ENCODE data around the gene PARP3. TPM values are rescaled to one million over a fixed set of nuclear protein-coding genes. Genes with fewer than 3 reads are reported as not detected.
"Not testable (repeated sequence)": the region's sequence is repeated elsewhere in the genome, so short reads cannot be mapped to it uniquely, and the experiment has no call there.

Gene PARP3
- total and polyA plus RNA-seq, 2 donors from 2014 or later: 28.5 to 30.1 TPM

GRCh38 chr3:51987568-51987967 lies 45.4 kb downstream of the PARP3 start:
- H3K9me3 ChIP-seq (ENCODE audit: control insufficient read depth in 2 of 3, insufficient read depth in 1 of 3, low read length in 3 of 3): no peaks in the 10 kb centered on the region
- no peak overlapping the region for H3K27ac ChIP-seq (ENCODE audit: low read depth in 2 of 2, low read length in 2 of 2)
- intact Hi-C loops (cut with DNase I): no loop called here
- no peak overlapping the region for H3K4me3 ChIP-seq (ENCODE audit: low read length in 3 of 3)
- no peak for TF ChIP-seq CTCF (IDR thresholded peaks at IDR 0.05; ENCODE audit: borderline replicate concordance, extremely low read depth, insufficient read depth)
- H3K36me3 ChIP-seq (ENCODE audit: control insufficient read depth in 2 of 3, insufficient read depth in 3 of 3, low read length in 3 of 3): peaks cover 0 to 6% (median 1%) of the 10 kb centered on the region in 3 donors
- H3K27me3 ChIP-seq (ENCODE audit: control insufficient read depth, insufficient read depth, low read length): no peaks in the 10 kb centered on the region
- H3K9ac ChIP-seq (ENCODE audit: low read length in 3 of 3): no peak overlapping the region
- DNase-seq: no peak
- no peak for FAIRE-seq
- peaks cover 0 to 18% (median 2%) of the 10 kb centered on the region in 3 donors for H3K4me1 ChIP-seq (ENCODE audit: control insufficient read depth in 2 of 3, insufficient read depth in 2 of 3, low read depth in 1 of 3, low read length in 3 of 3)

GRCh38 chr3:51988286-51989146 lies 46.4 kb downstream of the PARP3 start:
- Histone ChIP-seq H3K27me3 (ENCODE audit: control insufficient read depth, insufficient read depth, low read length) (no peaks in the 10 kb centered on the region), H3K27ac (ENCODE audit: low read depth in 2 of 2, low read length in 2 of 2) (no peak overlapping the region), H3K4me3 (ENCODE audit: low read length in 3 of 3) (no peak overlapping the region), H3K4me1 (ENCODE audit: control insufficient read depth in 2 of 3, insufficient read depth in 2 of 3, low read depth in 1 of 3, low read length in 3 of 3) (peaks cover 0 to 16% (median 2%) of the 10 kb centered on the region in 3 donors), H3K9me3 (ENCODE audit: control insufficient read depth in 2 of 3, insufficient read depth in 1 of 3, low read length in 3 of 3) (no peaks in the 10 kb centered on the region), H3K9ac (ENCODE audit: low read length in 3 of 3) (no peak overlapping the region), H3K36me3 (ENCODE audit: control insufficient read depth in 2 of 3, insufficient read depth in 3 of 3, low read length in 3 of 3) (peaks cover 0 to 8% (median 2%) of the 10 kb centered on the region in 3 donors)
- no peak for DNase-seq
- intact Hi-C loops (cut with DNase I): no loop called here
- no peak for FAIRE-seq
- TF ChIP-seq CTCF (IDR thresholded peaks at IDR 0.05; ENCODE audit: borderline replicate concordance, extremely low read depth, insufficient read depth): no peak

GRCh38 chr3:51990501-51990971 lies 48.4 kb downstream of the PARP3 start:
- H3K4me3 ChIP-seq (ENCODE audit: low read length in 3 of 3); intact Hi-C loops (cut with DNase I); H3K27ac ChIP-seq (ENCODE audit: low read depth in 2 of 2, low read length in 2 of 2); H3K27me3 ChIP-seq (ENCODE audit: control insufficient read depth, insufficient read depth, low read length); DNase-seq; H3K9ac ChIP-seq (ENCODE audit: low read length in 3 of 3); FAIRE-seq; H3K9me3 ChIP-seq (ENCODE audit: control insufficient read depth in 2 of 3, insufficient read depth in 1 of 3, low read length in 3 of 3): not testable (repeated sequence)
- peaks cover 3 to 24% (median 8%) of the 10 kb centered on the region in 3 donors for H3K4me1 ChIP-seq (ENCODE audit: control insufficient read depth in 2 of 3, insufficient read depth in 2 of 3, low read depth in 1 of 3, low read length in 3 of 3)
- H3K36me3 ChIP-seq (ENCODE audit: control insufficient read depth in 2 of 3, insufficient read depth in 3 of 3, low read length in 3 of 3): peaks cover 8 to 18% (median 8%) of the 10 kb centered on the region in 3 donors

- FAIRE-seq (no peak), DNase-seq (no peak)
- Histone ChIP-seq H3K27ac (ENCODE audit: low read depth in 2 of 2, low read length in 2 of 2) (no peak overlapping the region), H3K36me3 (ENCODE audit: control insufficient read depth in 2 of 3, insufficient read depth in 3 of 3, low read length in 3 of 3) (peaks cover 8 to 18% (median 8%) of the 10 kb centered on the region in 3 donors), H3K9me3 (ENCODE audit: control insufficient read depth in 2 of 3, insufficient read depth in 1 of 3, low read length in 3 of 3) (no peaks in the 10 kb centered on the region), H3K27me3 (ENCODE audit: control insufficient read depth, insufficient read depth, low read length) (no peaks in the 10 kb centered on the region), H3K4me3 (ENCODE audit: low read length in 3 of 3) (no peak overlapping the region), H3K4me1 (ENCODE audit: control insufficient read depth in 2 of 3, insufficient read depth in 2 of 3, low read depth in 1 of 3, low read length in 3 of 3) (peaks cover 3 to 18% (median 8%) of the 10 kb centered on the region in 3 donors), H3K9ac (ENCODE audit: low read length in 3 of 3) (peak overlapping the region in 1 of 3 donors; percentile 26)
- intact Hi-C loops (cut with DNase I): no loop called here
- no peak for TF ChIP-seq CTCF (IDR thresholded peaks at IDR 0.05; ENCODE audit: borderline replicate concordance, extremely low read depth, insufficient read depth)
These were observed 50.0 kb downstream of the PARP3 start for GRCh38 chr3:51992017-51992682.

- Histone ChIP-seq H3K36me3 (ENCODE audit: control insufficient read depth in 2 of 3, insufficient read depth in 3 of 3, low read length in 3 of 3) (peaks cover 8 to 15% (median 8%) of the 10 kb centered on the region in 3 donors), H3K4me1 (ENCODE audit: control insufficient read depth in 2 of 3, insufficient read depth in 2 of 3, low read depth in 1 of 3, low read length in 3 of 3) (peaks cover 3 to 16% (median 8%) of the 10 kb centered on the region in 3 donors)
- H3K9me3 ChIP-seq (ENCODE audit: control insufficient read depth in 2 of 3, insufficient read depth in 1 of 3, low read length in 3 of 3); H3K4me3 ChIP-seq (ENCODE audit: low read length in 3 of 3); H3K27ac ChIP-seq (ENCODE audit: low read depth in 2 of 2, low read length in 2 of 2); DNase-seq; FAIRE-seq; H3K27me3 ChIP-seq (ENCODE audit: control insufficient read depth, insufficient read depth, low read length); H3K9ac ChIP-seq (ENCODE audit: low read length in 3 of 3); intact Hi-C loops (cut with DNase I): not testable (repeated sequence)
These were observed 51.5 kb downstream of the PARP3 start for GRCh38 chr3:51993657-51994056.
